ENCODE results near the gene SH2D2A. TPM values are rescaled to one million over a fixed set of nuclear protein-coding genes. Genes with fewer than 3 reads are reported as not detected.
A peak's percentile ranks its signal among the peaks of the same experiment; 100 is the strongest.

Gene SH2D2A
- total RNA-seq: 10 to 100 TPM; 51.6 to 51.8 TPM
- 35.5 TPM for polyA plus RNA-seq (2013, experiment 1 of 2)
- 44.8 TPM for polyA plus RNA-seq (2013, experiment 2 of 2)
- total RNA-seq: 9.4 to 325 (median 67.2) reads per million in 172 experiments

DNA sequence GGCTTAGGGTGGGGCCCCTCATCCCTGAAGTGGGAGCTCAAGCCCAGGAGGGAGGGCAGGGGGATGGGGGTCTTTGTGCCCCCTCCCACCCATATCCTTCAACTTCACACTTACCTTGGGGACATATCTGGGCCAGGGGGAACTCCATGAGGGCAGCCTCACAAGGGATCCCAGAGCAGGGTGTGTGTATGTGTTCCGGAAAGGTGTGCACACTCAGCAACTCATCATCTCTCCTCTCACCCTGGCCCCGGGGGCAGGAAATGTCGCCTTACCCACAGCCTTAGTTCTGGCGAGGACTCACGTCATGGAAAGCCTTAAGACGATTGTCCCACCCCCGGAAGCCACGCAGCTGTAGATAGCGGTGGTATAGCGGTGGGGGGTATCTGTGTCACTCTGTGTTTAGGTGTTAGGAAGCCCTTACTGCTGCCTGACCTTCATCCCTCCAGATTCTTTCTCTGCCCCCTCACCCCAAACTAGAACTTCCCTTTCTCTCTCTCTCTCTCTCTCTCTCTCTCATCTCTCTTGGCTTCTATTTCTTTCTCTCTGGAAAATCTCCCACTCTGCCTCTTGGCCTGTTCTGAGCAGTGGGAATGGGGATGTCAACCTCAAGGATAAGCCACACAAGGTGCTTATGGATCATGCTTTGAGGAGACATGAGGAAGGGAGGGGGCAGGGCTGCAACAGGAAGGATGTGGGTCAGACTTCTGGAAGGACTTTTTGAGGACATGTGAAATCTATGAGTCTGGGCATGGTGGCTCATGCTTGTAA, at the start of gene SH2D2A:
Gene SH2D2A (minus strand): TSS at position 288 of the 768 bp plus-strand sequence. CDS start 140 bp downstream, at position 148.
- Mint-ChIP-seq H3K27ac (peak within 1 kb of the TSS; percentile 98), H3K4me1 (ENCODE audit: low read depth) (peaks cover 48% of the 10 kb centered on the region), H3K9me3 (no peaks in the 10 kb centered on the region), H3K4me3 (peak within 1 kb of the TSS; percentile 83), H3K27me3 (peaks cover 6% of the 10 kb centered on the region), H3K36me3 (ENCODE audit: low read depth) (peaks cover 21% of the 10 kb centered on the region)
- peak; percentile 84 for ATAC-seq (ENCODE audit: poor library complexity)
- Histone ChIP-seq H3K27me3 (ENCODE audit: control insufficient read depth in 1 of 2, insufficient read depth in 2 of 2, low read length in 2 of 2) (no peaks in the 10 kb centered on the region), H3K4me3 (ENCODE audit: low read length) (peak within 1 kb of the TSS; percentile 73), H3K36me3 (ENCODE audit: insufficient read depth, low read length) (peaks cover 23% of the 10 kb centered on the region), H3K9me3 (ENCODE audit: control insufficient read depth in 1 of 2, insufficient read depth in 1 of 2, low read length in 2 of 2) (no peaks in the 10 kb centered on the region), H3K4me1 (ENCODE audit: insufficient read depth, low read length) (peaks cover 63% of the 10 kb centered on the region), H3K27ac (ENCODE audit: low read depth in 1 of 2, low read length in 2 of 2) (peak within 1 kb of the TSS; percentile 97 to 99)
- ChIA-PET POLR2A (interaction anchor here (0.7 to 2.2 kb wide), 8 partner anchors 15 to 91 kb away, joined by 3 to 16 read pairs (median 4); partner anchors contain the start of genes METTL25B, NTRK1 and PRCC), CTCF (interaction anchor here (1.0 to 2.1 kb wide), 3 partner anchors 15 to 43 kb away, joined by 4 to 11 read pairs (median 8); no protein-coding TSS in a partner anchor)
- no peak for TF ChIP-seq CTCF (IDR thresholded peaks at IDR 0.05)
- intact Hi-C loops (cut with DNase I, micrococcal nuclease): loop anchor here in 1 of 2 experiments (2.0 to 10.0 kb wide), 2 partner anchors 44 to 318 kb away; partner anchors contain the start of genes ETV3 and NTRK1
- peak; percentile 84 to 100 (median 92) for DNase-seq

GRCh38 chr1:156865865-156866248, 49.2 kb upstream of the SH2D2A start:
- TF ChIP-seq CTCF (IDR thresholded peaks at IDR 0.05): no peak
- Mint-ChIP-seq H3K4me3 (no peak overlapping the region), H3K9me3 (no peaks in the 10 kb centered on the region), H3K4me1 (ENCODE audit: low read depth) (peaks cover 13% of the 10 kb centered on the region), H3K27me3 (peaks cover 48% of the 10 kb centered on the region), H3K36me3 (ENCODE audit: low read depth) (no peaks in the 10 kb centered on the region), H3K27ac (no peak overlapping the region)
- H3K4me1 ChIP-seq (ENCODE audit: insufficient read depth, low read length): peaks cover 21% of the 10 kb centered on the region
- no peak for ATAC-seq (ENCODE audit: poor library complexity)
- no peak overlapping the region for H3K4me3 ChIP-seq (ENCODE audit: low read length)
- intact Hi-C loops (cut with DNase I, micrococcal nuclease): loop anchor here in 1 of 2 experiments (10.0 kb wide), 1 partner anchor 141 kb away; the partner anchor contains the start of genes ISG20L2 and METTL25B
- ChIA-PET POLR2A (no interaction called here), CTCF (no interaction called here)
- DNase-seq: no peak
- H3K36me3 ChIP-seq (ENCODE audit: insufficient read depth, low read length): no peaks in the 10 kb centered on the region
- H3K27ac ChIP-seq (ENCODE audit: low read depth in 1 of 2, low read length in 2 of 2): no peak overlapping the region
- H3K27me3 ChIP-seq (ENCODE audit: control insufficient read depth in 1 of 2, insufficient read depth in 2 of 2, low read length in 2 of 2): peaks cover 36 to 40% of the 10 kb centered on the region in 2 experiments
- peaks cover 0 to 4% of the 10 kb centered on the region in 2 experiments for H3K9me3 ChIP-seq (ENCODE audit: control insufficient read depth in 1 of 2, insufficient read depth in 1 of 2, low read length in 2 of 2)

GRCh38 chr1:156865258-156865657, 48.6 kb upstream of the SH2D2A start:
- ATAC-seq (ENCODE audit: poor library complexity): no peak
- Mint-ChIP-seq H3K9me3 (no peaks in the 10 kb centered on the region), H3K27ac (no peak overlapping the region), H3K4me3 (no peak overlapping the region), H3K36me3 (ENCODE audit: low read depth) (no peaks in the 10 kb centered on the region), H3K27me3 (peaks cover 51% of the 10 kb centered on the region), H3K4me1 (ENCODE audit: low read depth) (peaks cover 15% of the 10 kb centered on the region)
- Histone ChIP-seq H3K27me3 (ENCODE audit: control insufficient read depth in 1 of 2, insufficient read depth in 2 of 2, low read length in 2 of 2) (peaks cover 37 to 44% of the 10 kb centered on the region in 2 experiments), H3K4me3 (ENCODE audit: low read length) (no peak overlapping the region), H3K4me1 (ENCODE audit: insufficient read depth, low read length) (peaks cover 26% of the 10 kb centered on the region), H3K9me3 (ENCODE audit: control insufficient read depth in 1 of 2, insufficient read depth in 1 of 2, low read length in 2 of 2) (peaks cover 0 to 6% of the 10 kb centered on the region in 2 experiments), H3K36me3 (ENCODE audit: insufficient read depth, low read length) (no peaks in the 10 kb centered on the region), H3K27ac (ENCODE audit: low read depth in 1 of 2, low read length in 2 of 2) (no peak overlapping the region)
- intact Hi-C loops (cut with DNase I, micrococcal nuclease): loop anchor here in 1 of 2 experiments (10.0 kb wide), 1 partner anchor 140 kb away; the partner anchor contains the start of genes ISG20L2 and METTL25B
- no peak for DNase-seq
- no peak for TF ChIP-seq CTCF (IDR thresholded peaks at IDR 0.05)
- CTCF ChIA-PET: no interaction called here
- POLR2A ChIA-PET: no interaction called here

All from CD4-positive, alpha-beta T cell (primary cell).